ENCODE results near the gene GPR52. TPM values are rescaled to one million over a fixed set of nuclear protein-coding genes. Genes with fewer than 3 reads are reported as not detected.
"Not testable (repeated sequence)": the region's sequence is repeated elsewhere in the genome, so short reads cannot be mapped to it uniquely, and the experiment has no call there.

Gene GPR52, protein sequence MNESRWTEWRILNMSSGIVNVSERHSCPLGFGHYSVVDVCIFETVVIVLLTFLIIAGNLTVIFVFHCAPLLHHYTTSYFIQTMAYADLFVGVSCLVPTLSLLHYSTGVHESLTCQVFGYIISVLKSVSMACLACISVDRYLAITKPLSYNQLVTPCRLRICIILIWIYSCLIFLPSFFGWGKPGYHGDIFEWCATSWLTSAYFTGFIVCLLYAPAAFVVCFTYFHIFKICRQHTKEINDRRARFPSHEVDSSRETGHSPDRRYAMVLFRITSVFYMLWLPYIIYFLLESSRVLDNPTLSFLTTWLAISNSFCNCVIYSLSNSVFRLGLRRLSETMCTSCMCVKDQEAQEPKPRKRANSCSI
- under 1 TPM; 0.55 to 0.56 TPM for total RNA-seq

DNA sequence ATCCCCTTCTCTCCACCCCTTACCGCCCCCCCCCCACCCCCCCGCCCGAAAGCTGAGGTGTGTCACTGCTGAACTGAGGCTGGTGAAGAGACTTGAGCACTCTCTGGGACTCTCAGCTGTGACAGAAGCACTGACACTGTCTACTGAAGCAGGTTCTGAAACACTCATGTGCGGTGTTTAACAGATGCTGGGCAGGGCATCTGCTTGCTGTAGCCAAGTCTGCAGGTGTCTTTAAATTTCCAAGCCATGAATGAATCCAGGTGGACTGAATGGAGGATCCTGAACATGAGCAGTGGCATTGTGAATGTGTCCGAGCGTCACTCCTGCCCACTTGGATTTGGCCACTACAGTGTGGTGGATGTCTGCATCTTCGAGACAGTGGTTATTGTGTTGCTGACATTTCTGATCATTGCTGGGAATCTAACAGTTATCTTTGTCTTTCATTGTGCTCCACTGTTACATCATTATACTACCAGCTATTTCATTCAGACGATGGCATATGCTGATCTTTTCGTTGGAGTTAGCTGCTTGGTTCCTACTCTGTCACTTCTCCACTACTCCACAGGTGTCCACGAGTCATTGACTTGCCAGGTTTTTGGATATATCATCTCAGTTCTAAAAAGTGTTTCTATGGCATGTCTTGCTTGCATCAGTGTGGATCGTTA is at the start of gene GPR52:
TSS of gene GPR52 (plus strand) at position 99 of the 665 bp plus-strand sequence. CDS start at position 247, 148 bp downstream.
- H3K9me3 Mint-ChIP-seq (ENCODE audit: low read depth): no peaks in the 10 kb centered on the region
- H3K27ac Mint-ChIP-seq: no peak within 1 kb of the TSS
- H3K36me3 Mint-ChIP-seq (ENCODE audit: low read depth): no peaks in the 10 kb centered on the region
- POLR2A ChIA-PET: no interaction called here
- intact Hi-C loops (cut with DNase I, micrococcal nuclease): no loop called here
- DNase-seq: no peak
- no peak within 1 kb of the TSS for H3K4me3 Mint-ChIP-seq
- ATAC-seq: no peak
- peaks cover 2% of the 10 kb centered on the region for H3K4me1 Mint-ChIP-seq
- CTCF ChIA-PET: no interaction called here
- no peaks in the 10 kb centered on the region for H3K27me3 Mint-ChIP-seq

- ChIA-PET CTCF (no interaction called here), POLR2A (no interaction called here)
- ATAC-seq (no peak), DNase-seq (no peak)
- Mint-ChIP-seq H3K36me3 (ENCODE audit: low read depth) (peaks cover 33% of the 10 kb centered on the region), H3K27me3 (no peaks in the 10 kb centered on the region), H3K27ac (no peak overlapping the region), H3K4me1 (no peaks in the 10 kb centered on the region), H3K4me3 (no peak overlapping the region), H3K9me3 (ENCODE audit: low read depth) (peaks cover 2% of the 10 kb centered on the region)
- intact Hi-C loops (cut with DNase I, micrococcal nuclease): no loop called here
Observed at GRCh38 chr1:174398246-174398645, 49.5 kb upstream of the GPR52 start.

DNA sequence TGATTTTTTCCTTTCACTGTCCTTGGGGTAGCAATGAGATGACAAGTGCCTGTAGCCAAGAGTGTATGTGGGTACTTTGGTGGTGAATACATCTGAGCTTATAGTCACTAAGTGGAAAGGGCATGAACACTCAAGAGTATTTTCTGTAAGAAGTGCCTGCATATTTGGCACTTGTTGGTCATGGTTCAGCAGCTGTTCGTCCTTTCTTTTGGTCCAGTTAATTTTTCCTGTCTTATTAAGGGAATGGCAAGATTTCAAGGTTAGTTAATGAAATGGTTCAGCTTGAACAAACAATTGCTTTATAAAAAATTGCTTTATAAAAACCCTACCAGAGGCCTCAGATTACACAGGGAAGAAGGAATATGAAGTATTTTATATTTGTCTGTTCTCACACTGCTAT is 48.6 kb upstream of the GPR52 start:
- ATAC-seq (no peak), DNase-seq (no peak)
- Mint-ChIP-seq H3K27ac (no peak overlapping the region), H3K36me3 (ENCODE audit: low read depth) (peaks cover 27% of the 10 kb centered on the region), H3K9me3 (ENCODE audit: low read depth) (peaks cover 2% of the 10 kb centered on the region), H3K27me3 (no peaks in the 10 kb centered on the region), H3K4me3 (no peak overlapping the region), H3K4me1 (no peaks in the 10 kb centered on the region)
- ChIA-PET CTCF (no interaction called here), POLR2A (no interaction called here)
- intact Hi-C loops (cut with DNase I, micrococcal nuclease): no loop called here

DNA sequence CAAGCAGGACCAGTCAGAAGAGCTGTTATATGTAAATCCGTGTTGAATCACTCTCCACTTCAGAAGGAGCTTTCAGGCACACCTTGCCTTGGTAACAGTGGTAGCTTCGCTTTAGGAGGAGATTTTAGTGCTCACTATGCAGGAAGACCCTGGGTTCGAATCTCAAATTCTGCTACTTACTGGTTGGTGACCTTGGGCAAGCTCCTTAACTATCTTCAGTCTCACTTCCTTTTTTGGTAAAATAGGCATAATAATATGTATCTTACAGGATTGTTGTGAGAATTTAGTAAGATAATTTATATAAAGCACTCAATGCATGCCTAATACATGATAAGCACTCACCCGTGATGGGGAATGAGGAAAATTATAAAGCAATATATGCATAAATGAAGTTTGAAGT is 46.7 kb upstream of the GPR52 start:
- intact Hi-C loops (cut with DNase I, micrococcal nuclease): no loop called here
- no peak overlapping the region for H3K4me3 Mint-ChIP-seq
- no peaks in the 10 kb centered on the region for H3K4me1 Mint-ChIP-seq
- H3K9me3 Mint-ChIP-seq (ENCODE audit: low read depth): peaks cover 2% of the 10 kb centered on the region
- no peak for ATAC-seq
- ChIA-PET CTCF (no interaction called here), POLR2A (no interaction called here)
- no peaks in the 10 kb centered on the region for H3K27me3 Mint-ChIP-seq
- no peak for DNase-seq
- no peak overlapping the region for H3K27ac Mint-ChIP-seq
- H3K36me3 Mint-ChIP-seq (ENCODE audit: low read depth): peaks cover 27% of the 10 kb centered on the region

GRCh38 chr1:174405219-174405618 is 42.5 kb upstream of the GPR52 start:
- Mint-ChIP-seq H3K9me3 (ENCODE audit: low read depth) (peaks cover 2% of the 10 kb centered on the region), H3K4me3 (no peak overlapping the region), H3K36me3 (ENCODE audit: low read depth) (peaks cover 7% of the 10 kb centered on the region), H3K4me1 (no peaks in the 10 kb centered on the region), H3K27me3 (no peaks in the 10 kb centered on the region), H3K27ac (no peak overlapping the region)
- DNase-seq (no peak), ATAC-seq (no peak)
- ChIA-PET CTCF (interaction anchor here (0.6 kb wide), 1 partner anchor 14 kb away, joined by 4 read pairs; no protein-coding TSS in a partner anchor), POLR2A (no interaction called here)
- intact Hi-C loops (cut with DNase I, micrococcal nuclease): no loop called here

DNA sequence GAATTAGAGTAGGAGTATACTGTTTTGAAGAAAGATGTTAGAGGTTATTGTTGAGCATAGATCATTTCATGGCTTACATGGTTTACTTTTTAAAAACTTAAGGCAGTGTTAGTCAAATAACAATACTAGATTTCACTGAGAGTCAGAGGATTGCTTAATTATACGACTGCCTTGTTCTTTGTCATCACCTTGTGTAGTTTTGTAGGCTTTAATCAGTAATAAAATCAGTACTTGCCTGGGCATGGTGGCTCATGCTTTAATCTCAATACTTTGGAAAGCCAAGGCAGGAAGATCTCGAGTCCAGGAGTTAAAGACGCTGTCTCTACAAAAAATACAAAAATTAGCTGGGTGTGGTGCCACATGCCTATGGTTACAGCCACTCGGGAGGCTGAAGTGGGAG is 41.3 kb upstream of the GPR52 start:
- no peak overlapping the region for H3K27ac Mint-ChIP-seq
- H3K9me3 Mint-ChIP-seq (ENCODE audit: low read depth): peaks cover 2% of the 10 kb centered on the region
- intact Hi-C loops (cut with DNase I, micrococcal nuclease): no loop called here
- ATAC-seq: no peak
- no peak for DNase-seq
- H3K4me1 Mint-ChIP-seq: peaks cover 3% of the 10 kb centered on the region
- H3K36me3 Mint-ChIP-seq (ENCODE audit: low read depth): peaks cover 11% of the 10 kb centered on the region
- no peaks in the 10 kb centered on the region for H3K27me3 Mint-ChIP-seq
- CTCF ChIA-PET: interaction anchor here (0.7 kb wide), 2 partner anchors 247 to 947 kb away, joined by 3 to 4 read pairs; no protein-coding TSS in a partner anchor
- H3K4me3 Mint-ChIP-seq: no peak overlapping the region
- POLR2A ChIA-PET: no interaction called here

- CTCF ChIA-PET: no interaction called here
- DNase-seq (no peak), ATAC-seq (no peak)
- peaks cover 2% of the 10 kb centered on the region for H3K9me3 Mint-ChIP-seq (ENCODE audit: low read depth)
- peaks cover 13% of the 10 kb centered on the region for H3K36me3 Mint-ChIP-seq (ENCODE audit: low read depth)
- H3K27me3 Mint-ChIP-seq: no peaks in the 10 kb centered on the region
- no peak overlapping the region for H3K4me3 Mint-ChIP-seq
- POLR2A ChIA-PET: no interaction called here
- H3K27ac Mint-ChIP-seq: no peak overlapping the region
- H3K4me1 Mint-ChIP-seq: peaks cover 7% of the 10 kb centered on the region
- intact Hi-C loops (cut with DNase I, micrococcal nuclease): no loop called here
Observed at GRCh38 chr1:174407665-174408064, 40.1 kb upstream of the GPR52 start.

DNA sequence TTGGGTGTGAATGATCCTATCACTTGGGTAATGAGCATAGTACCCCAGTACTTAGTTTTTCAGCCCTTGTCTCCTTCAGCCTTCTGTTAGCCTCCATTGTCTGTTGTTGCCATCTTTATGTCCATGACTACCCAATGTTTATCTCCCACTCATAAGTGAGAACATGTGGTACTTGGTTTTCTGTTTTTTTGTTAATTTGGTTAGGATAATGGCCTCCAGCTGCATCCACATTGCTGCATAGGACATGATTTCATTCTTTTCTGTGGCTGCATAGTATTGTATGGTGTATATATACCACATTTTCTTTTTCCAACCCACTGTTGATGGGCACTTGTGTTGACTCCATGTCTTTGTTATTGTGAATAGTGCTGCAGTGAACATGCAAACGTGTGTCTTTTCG is 39.6 kb upstream of the GPR52 start:
- no peaks in the 10 kb centered on the region for H3K27me3 Mint-ChIP-seq
- no peak overlapping the region for H3K27ac Mint-ChIP-seq
- DNase-seq (no peak), ATAC-seq (no peak)
- peaks cover 8% of the 10 kb centered on the region for H3K4me1 Mint-ChIP-seq
- peaks cover 2% of the 10 kb centered on the region for H3K9me3 Mint-ChIP-seq (ENCODE audit: low read depth)
- POLR2A ChIA-PET: no interaction called here
- no peak overlapping the region for H3K4me3 Mint-ChIP-seq
- intact Hi-C loops (cut with DNase I, micrococcal nuclease): no loop called here
- CTCF ChIA-PET: no interaction called here
- H3K36me3 Mint-ChIP-seq (ENCODE audit: low read depth): peaks cover 13% of the 10 kb centered on the region

DNA sequence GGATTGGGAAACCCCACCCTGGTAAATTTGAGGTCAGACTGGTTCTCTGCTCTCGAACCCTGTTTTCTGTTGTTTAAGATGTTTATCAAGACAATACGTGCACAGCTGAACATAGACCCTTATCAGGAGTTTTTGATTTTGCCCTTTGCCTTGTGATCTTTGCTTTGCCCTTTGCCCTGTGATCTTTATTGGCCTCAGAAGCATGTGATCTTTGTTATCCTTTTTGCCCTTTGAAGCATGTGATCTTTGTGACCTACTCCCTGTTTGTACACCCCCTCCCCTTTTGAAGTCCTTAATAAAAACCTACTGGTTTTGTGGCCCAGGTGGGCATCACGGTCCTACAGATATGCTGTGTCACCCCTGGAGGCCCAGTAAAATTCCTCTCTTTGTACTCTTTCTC is 38.0 kb upstream of the GPR52 start:
- H3K9me3 Mint-ChIP-seq (ENCODE audit: low read depth); POLR2A ChIA-PET; DNase-seq; intact Hi-C loops (cut with DNase I, micrococcal nuclease); ATAC-seq; H3K4me3 Mint-ChIP-seq; CTCF ChIA-PET; H3K27me3 Mint-ChIP-seq; H3K27ac Mint-ChIP-seq: not testable (repeated sequence)
- H3K36me3 Mint-ChIP-seq (ENCODE audit: low read depth): peaks cover 15% of the 10 kb centered on the region
- H3K4me1 Mint-ChIP-seq: peaks cover 20% of the 10 kb centered on the region

- intact Hi-C loops (cut with DNase I, micrococcal nuclease): no loop called here
- POLR2A ChIA-PET: interaction anchor here (0.5 kb wide), 1 partner anchor 1619 kb away, joined by 3 read pairs; no protein-coding TSS in a partner anchor
- no peak for ATAC-seq
- Mint-ChIP-seq H3K4me1 (peaks cover 20% of the 10 kb centered on the region), H3K4me3 (no peak overlapping the region), H3K27me3 (no peaks in the 10 kb centered on the region), H3K36me3 (ENCODE audit: low read depth) (peaks cover 11% of the 10 kb centered on the region), H3K27ac (no peak overlapping the region), H3K9me3 (ENCODE audit: low read depth) (peaks cover 2% of the 10 kb centered on the region)
- CTCF ChIA-PET: no interaction called here
- no peak for DNase-seq
Observed at GRCh38 chr1:174413632-174414031, 34.1 kb upstream of the GPR52 start.

DNA sequence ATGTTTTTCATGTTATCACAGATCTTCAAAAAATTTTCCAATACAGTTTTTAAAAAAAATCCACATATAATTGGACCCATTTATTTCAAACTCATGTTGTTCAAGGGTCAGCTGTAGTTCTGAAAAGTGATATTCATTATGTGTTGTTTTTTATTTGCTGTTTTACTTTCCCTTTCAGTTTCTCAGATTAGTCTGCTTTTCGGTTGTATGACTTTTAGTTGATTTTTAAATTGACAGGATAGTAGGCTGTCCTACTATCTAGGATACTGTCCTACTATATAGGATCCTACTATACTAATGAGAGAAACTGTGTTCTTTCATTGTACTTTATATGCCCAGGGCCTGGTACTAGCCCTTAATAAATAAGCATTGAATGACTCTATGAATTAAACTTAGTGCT is 33.6 kb upstream of the GPR52 start:
- Mint-ChIP-seq H3K27ac (no peak overlapping the region), H3K36me3 (ENCODE audit: low read depth) (peaks cover 11% of the 10 kb centered on the region)
- POLR2A ChIA-PET: no interaction called here

GRCh38 chr1:174415506-174415905 is 32.3 kb upstream of the GPR52 start:
- ChIA-PET CTCF (interaction anchor here (1.3 kb wide), 2 partner anchors 18 to 153 kb away, joined by 3 to 4 read pairs; no protein-coding TSS in a partner anchor), POLR2A (interaction anchor here (0.6 kb wide), 1 partner anchor 384 kb away, joined by 3 read pairs; no protein-coding TSS in a partner anchor)
- DNase-seq (no peak), ATAC-seq (no peak)
- intact Hi-C loops (cut with DNase I, micrococcal nuclease): no loop called here
- Mint-ChIP-seq H3K27me3 (no peaks in the 10 kb centered on the region), H3K36me3 (ENCODE audit: low read depth) (peaks cover 9% of the 10 kb centered on the region), H3K4me3 (no peak overlapping the region), H3K9me3 (ENCODE audit: low read depth) (no peaks in the 10 kb centered on the region), H3K4me1 (peaks cover 20% of the 10 kb centered on the region), H3K27ac (no peak overlapping the region)

More for the DNA sequence above, 33.6 kb upstream of the GPR52 start:
- ATAC-seq (peak; percentile 33), DNase-seq (no peak)
- peaks cover 2% of the 10 kb centered on the region for H3K9me3 Mint-ChIP-seq (ENCODE audit: low read depth)
- intact Hi-C loops (cut with DNase I, micrococcal nuclease): no loop called here
- H3K4me3 Mint-ChIP-seq: no peak overlapping the region
- H3K4me1 Mint-ChIP-seq: peaks cover 20% of the 10 kb centered on the region
- CTCF ChIA-PET: no interaction called here
- H3K27me3 Mint-ChIP-seq: no peaks in the 10 kb centered on the region
